NT2/D1 (cell line): ENCODE data around the gene PLVAP.

Experiments used
- DNase-seq: peaks from one replicate; pipeline ENCODE4 v3.0.0-alpha.2; 2011; ENCODE audit warnings: low read depth, low spot score
- H3K27me3 ChIP-seq: 2 replicates; pipeline ENCODE4 v1.6.0; 2011; ENCODE audit warnings: mild to moderate bottlenecking; ENCODE audit not compliant: insufficient read length, insufficient read depth
- H3K36me3 ChIP-seq: 2 replicates; pipeline ENCODE4 v1.6.1; 2011; ENCODE audit warnings: mild to moderate bottlenecking, low read length, mixed read lengths; ENCODE audit not compliant: insufficient read depth, insufficient read length
- H3K4me1 ChIP-seq: 2 replicates; pipeline ENCODE4 v1.5.1; 2011; ENCODE audit not compliant: insufficient read depth, insufficient read length
- H3K4me3 ChIP-seq: 2 replicates; pipeline ENCODE4 v1.5.1; 2011; ENCODE audit warnings: low read depth; ENCODE audit not compliant: insufficient read length
- H3K9ac ChIP-seq: 2 replicates; pipeline ENCODE4 v1.6.0; 2011; ENCODE audit warnings: low read depth; ENCODE audit not compliant: insufficient read length
- H3K9me3 ChIP-seq: 2 replicates; pipeline ENCODE4 v1.5.1; 2011; ENCODE audit warnings: mild to moderate bottlenecking, low read length; ENCODE audit not compliant: insufficient read depth
- SUZ12 ChIP-seq: IDR thresholded peaks from 2 replicates; pipeline ENCODE4 v1.6.1; 2011; ENCODE audit not compliant: insufficient read length, insufficient read depth; ENCODE audit errors: extremely low read depth
- YY1 ChIP-seq: IDR thresholded peaks from 2 replicates; pipeline ENCODE4 v1.6.1; 2011; ENCODE audit not compliant: insufficient read length, insufficient read depth
- ZNF274 ChIP-seq: IDR thresholded peaks from 2 replicates; pipeline ENCODE4 v1.6.1; 2011; ENCODE audit warnings: mild to moderate bottlenecking, low read depth, low read length

The PLVAP gene

GRCh38 chr19:17337675-17338432 lies 39.3 kb downstream of the PLVAP start:
- H3K4me3 ChIP-seq: peak overlapping the region; percentile 99
- peaks cover 24% of the 10 kb centered on the region for H3K4me1 ChIP-seq
- peak overlapping the region; percentile 97 for H3K9ac ChIP-seq
- peaks cover 2% of the 10 kb centered on the region; the same call in 1 of the 2 replicates for H3K9me3 ChIP-seq
- TF ChIP-seq SUZ12 (no peak), ZNF274 (no peak), YY1 (no peak)
- no peak for DNase-seq
- peaks cover 36% of the 10 kb centered on the region for H3K36me3 ChIP-seq
- H3K27me3 ChIP-seq: no peaks in the 10 kb centered on the region

- DNase-seq: peak; percentile 100
- Histone ChIP-seq H3K36me3 (peaks cover 37% of the 10 kb centered on the region), H3K4me1 (peaks cover 24% of the 10 kb centered on the region), H3K9me3 (peaks cover 5% of the 10 kb centered on the region; the same call in 1 of the 2 replicates), H3K9ac (peak within 1 kb of the TSS; percentile 97), H3K4me3 (peak within 1 kb of the TSS; percentile 99), H3K27me3 (no peaks in the 10 kb centered on the region)
- peak; percentile 36 for TF ChIP-seq YY1
- TF ChIP-seq ZNF274: no peak
- TF ChIP-seq SUZ12: no peak
Observed at GRCh38 chr19:17336872-17337674, 40.1 kb downstream of the PLVAP start, which contains the start of gene GTPBP3. GTPBP3 (plus strand) TSS chr19:17337553; CDS start chr19:17337612, 59 bp downstream.

- peaks cover 5% of the 10 kb centered on the region; the same call in 1 of the 2 replicates for H3K9me3 ChIP-seq
- peaks cover 36% of the 10 kb centered on the region for H3K36me3 ChIP-seq
- peaks cover 15% of the 10 kb centered on the region for H3K4me1 ChIP-seq
- no peak overlapping the region for H3K9ac ChIP-seq
- H3K27me3 ChIP-seq: no peaks in the 10 kb centered on the region
- TF ChIP-seq ZNF274: no peak
- no peak for TF ChIP-seq YY1
- TF ChIP-seq SUZ12: no peak
- no peak overlapping the region for H3K4me3 ChIP-seq
- no peak for DNase-seq
Observed at GRCh38 chr19:17335575-17335974, 41.6 kb downstream of the PLVAP start.

- TF ChIP-seq YY1 (no peak), SUZ12 (no peak), ZNF274 (no peak)
Observed at GRCh38 chr19:17334414-17335409, 42.4 kb downstream of the PLVAP start, which contains the start of gene ANO8. ANO8 (minus strand) TSS chr19:17334855; CDS start chr19:17334670, 185 bp downstream.

GRCh38 chr19:17333611-17334413 lies 43.3 kb downstream of the PLVAP start:
- H3K36me3 ChIP-seq: peaks cover 44% of the 10 kb centered on the region
- H3K9me3 ChIP-seq: peaks cover 5% of the 10 kb centered on the region; the same call in 1 of the 2 replicates
- TF ChIP-seq YY1 (no peak), SUZ12 (no peak), ZNF274 (no peak)
- DNase-seq: no peak
- peak overlapping the region; percentile 79 for H3K4me3 ChIP-seq
- H3K9ac ChIP-seq: peak overlapping the region; percentile 89
- no peaks in the 10 kb centered on the region for H3K27me3 ChIP-seq
- peaks cover 21% of the 10 kb centered on the region for H3K4me1 ChIP-seq

More at GRCh38 chr19:17334414-17335409, 42.4 kb downstream of the PLVAP start, which contains the start of gene ANO8:
- H3K4me3 ChIP-seq: peak within 1 kb of the TSS; percentile 79
- H3K9ac ChIP-seq: peak within 1 kb of the TSS; percentile 89
- no peaks in the 10 kb centered on the region for H3K27me3 ChIP-seq
- peaks cover 17% of the 10 kb centered on the region for H3K4me1 ChIP-seq
- peaks cover 44% of the 10 kb centered on the region for H3K36me3 ChIP-seq
- H3K9me3 ChIP-seq: peaks cover 5% of the 10 kb centered on the region; the same call in 1 of the 2 replicates
- DNase-seq: peak; percentile 98
